HepG2 (cell line): ENCODE data around the gene DPY30. TPM values are rescaled to one million over a fixed set of nuclear protein-coding genes. Genes with fewer than 3 reads are reported as not detected.

Experiments
- ETV6 ChIP-seq: sonication (generic); formaldehyde crosslinking; conservative IDR thresholded peaks from 2 replicates; pipeline ENCODE4 v1.4.0; 2020; ENCODE audit warnings: missing genetic modification reagents
- IRF2 ChIP-seq: IDR thresholded peaks from 2 replicates; pipeline ENCODE4 v1.6.1; 2018; ENCODE audit warnings: missing genetic modification reagents, missing compliant biosample characterization
- ISX ChIP-seq: sonication (generic); formaldehyde crosslinking; conservative IDR thresholded peaks from 2 replicates; pipeline ENCODE4 v1.5.0; 2020; ENCODE audit warnings: missing genetic modification reagents
- RFXANK ChIP-seq: IDR thresholded peaks from 2 replicates; pipeline ENCODE4 v1.6.1; 2016
- SAP130 ChIP-seq: IDR thresholded peaks from 2 replicates; pipeline ENCODE4 v1.6.1; 2016; ENCODE audit warnings: low read depth
- TBX2 ChIP-seq: sonication (generic); formaldehyde crosslinking; IDR thresholded peaks from 2 replicates; pipeline ENCODE4 v1.5.0; 2020; ENCODE audit warnings: missing genetic modification reagents, mild to moderate bottlenecking, borderline replicate concordance
- ZFP41 ChIP-seq: sonication (generic); formaldehyde crosslinking; IDR thresholded peaks from 2 replicates; pipeline ENCODE4 v1.4.0; 2020; ENCODE audit warnings: mild to moderate bottlenecking, missing genetic modification reagents, borderline replicate concordance
- ZNF780A ChIP-seq: sonication (generic); formaldehyde crosslinking; IDR thresholded peaks from 2 replicates; pipeline ENCODE4 v1.8.0; 2022; ENCODE audit warnings: mild to moderate bottlenecking, missing genetic modification reagents, moderate library complexity
- ZNF850 ChIP-seq: sonication (generic); formaldehyde crosslinking; conservative IDR thresholded peaks from 2 replicates; pipeline ENCODE4 v1.9.0; 2021; ENCODE audit warnings: mild to moderate bottlenecking, missing genetic modification reagents
- polyA plus RNA-seq, 8 experiments: library from polyadenylated mRNA; depleted of rRNA in 3 of 8; stranded (reverse) in 7 of 8; unstranded in 1 of 8; fragments of >200 nt; fragmentation: Illumina TruSeq in 4 of 8; extraction: Trizol in 4 of 8; gene quantifications; 2 replicates each; pipeline versions ENCODE4 v1.2.1 to v1.2.3, GENCODE V29; 2011 to 2016; ENCODE audit warnings: low read depth in 4 of 8, missing spikeins in 1 of 8, mixed read lengths in 1 of 8; ENCODE audit not compliant: insufficient read depth in 1 of 8
- total RNA-seq, 5 experiments: library from RNA; depleted of rRNA; stranded (reverse); fragments of >200 nt; fragmentation: Illumina TruSeq; extraction: Trizol; gene quantifications; 2 replicates each; pipeline ENCODE4 v1.2.3, GENCODE V29; 2016; ENCODE audit warnings: low read depth in 1 of 5
- TF ChIP-seq, protein P1 (sequence below): sonication (generic); formaldehyde crosslinking; IDR thresholded peaks from 2 replicates; pipeline ENCODE4 v1.8.0; 2022; ENCODE audit warnings: low read depth, missing genetic modification reagents
- TF ChIP-seq, protein P2 (sequence below): sonication (generic); formaldehyde crosslinking; conservative IDR thresholded peaks from 2 replicates; pipeline ENCODE4 v1.4.0; 2020; ENCODE audit warnings: mild to moderate bottlenecking, missing genetic modification reagents, moderate library complexity
- TF ChIP-seq, protein P3 (sequence below): sonication (generic); formaldehyde crosslinking; IDR thresholded peaks from 2 replicates; pipeline ENCODE4 v1.4.0; 2020; ENCODE audit warnings: mild to moderate bottlenecking, low read depth, missing genetic modification reagents
- TF ChIP-seq, protein P4 (sequence below): IDR thresholded peaks from 2 replicates; pipeline ENCODE4 v1.6.1; 2016; ENCODE audit warnings: mild to moderate bottlenecking
- TF ChIP-seq, protein P5 (sequence below): sonication (generic); formaldehyde crosslinking; IDR thresholded peaks from 2 replicates; pipeline ENCODE4 v1.5.0; 2020; ENCODE audit warnings: missing genetic modification reagents, mild to moderate bottlenecking, borderline replicate concordance
- TF ChIP-seq, protein P6 (sequence below): sonication (generic); formaldehyde crosslinking; IDR thresholded peaks from 2 replicates; pipeline ENCODE4 v1.4.0; 2020; ENCODE audit warnings: mild to moderate bottlenecking, missing genetic modification reagents
- TF ChIP-seq, protein P7 (sequence below): sonication (generic); formaldehyde crosslinking; IDR thresholded peaks from 2 replicates; pipeline ENCODE4 v1.5.0; 2020; ENCODE audit warnings: mild to moderate bottlenecking, missing genetic modification reagents, moderate library complexity

DPY30 gene
- total and polyA plus RNA-seq, 2 of the 13 experiments (the other 11 are each of a cell fraction or from before 2014, with no cell fraction given) = 98.1 to 118 TPM

DNA sequence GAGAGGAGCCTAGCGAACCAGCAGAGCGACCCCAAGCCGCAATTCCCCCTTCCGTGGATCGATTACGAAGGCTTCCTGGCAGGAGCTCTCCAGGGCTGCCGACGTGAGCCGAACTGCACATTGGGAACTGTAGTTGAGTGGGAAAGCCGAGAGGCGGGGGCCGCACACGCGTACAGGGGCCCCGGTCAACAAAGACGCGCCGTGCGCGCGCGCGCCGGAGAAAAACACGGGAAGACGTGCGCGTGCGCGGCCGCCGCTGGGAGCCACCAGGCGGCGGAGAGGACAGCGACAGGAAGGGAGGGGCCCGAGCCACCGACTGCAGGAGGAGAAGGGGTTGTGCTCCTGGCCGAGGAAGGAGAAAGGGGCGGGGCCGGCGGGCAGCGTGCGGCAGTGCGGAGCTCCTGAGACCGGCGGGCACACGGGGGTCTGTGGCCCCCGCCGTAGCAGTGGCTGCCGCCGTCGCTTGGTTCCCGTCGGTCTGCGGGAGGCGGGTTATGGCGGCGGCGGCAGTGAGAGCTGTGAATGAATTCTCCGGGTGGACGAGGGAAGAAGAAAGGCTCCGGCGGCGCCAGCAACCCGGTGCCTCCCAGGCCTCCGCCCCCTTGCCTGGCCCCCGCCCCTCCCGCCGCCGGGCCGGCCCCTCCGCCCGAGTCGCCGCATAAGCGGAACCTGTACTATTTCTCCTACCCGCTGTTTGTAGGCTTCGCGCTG lies 23.9 kb upstream of the DPY30 start, which contains the start of gene SPAST (continued):
- peak; percentile 95 for TF ChIP-seq IRF2 (CRISPR knock-in tag)
- TF ChIP-seq, protein P1, sequence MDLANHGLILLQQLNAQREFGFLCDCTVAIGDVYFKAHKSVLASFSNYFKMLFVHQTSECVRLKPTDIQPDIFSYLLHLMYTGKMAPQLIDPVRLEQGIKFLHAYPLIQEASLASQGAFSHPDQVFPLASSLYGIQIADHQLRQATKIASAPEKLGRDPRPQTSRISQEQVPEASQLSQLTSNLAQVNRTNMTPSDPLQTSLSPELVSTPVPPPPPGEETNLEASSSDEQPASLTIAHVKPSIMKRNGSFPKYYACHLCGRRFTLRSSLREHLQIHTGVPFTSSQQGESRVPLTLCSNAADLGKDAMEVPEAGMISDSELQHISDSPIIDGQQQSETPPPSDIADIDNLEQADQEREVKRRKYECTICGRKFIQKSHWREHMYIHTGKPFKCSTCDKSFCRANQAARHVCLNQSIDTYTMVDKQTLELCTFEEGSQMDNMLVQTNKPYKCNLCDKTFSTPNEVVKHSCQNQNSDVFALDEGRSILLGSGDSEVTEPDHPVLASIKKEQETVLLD = peak; percentile 87
- no peak for TF ChIP-seq ISX
- TF ChIP-seq, protein P2, sequence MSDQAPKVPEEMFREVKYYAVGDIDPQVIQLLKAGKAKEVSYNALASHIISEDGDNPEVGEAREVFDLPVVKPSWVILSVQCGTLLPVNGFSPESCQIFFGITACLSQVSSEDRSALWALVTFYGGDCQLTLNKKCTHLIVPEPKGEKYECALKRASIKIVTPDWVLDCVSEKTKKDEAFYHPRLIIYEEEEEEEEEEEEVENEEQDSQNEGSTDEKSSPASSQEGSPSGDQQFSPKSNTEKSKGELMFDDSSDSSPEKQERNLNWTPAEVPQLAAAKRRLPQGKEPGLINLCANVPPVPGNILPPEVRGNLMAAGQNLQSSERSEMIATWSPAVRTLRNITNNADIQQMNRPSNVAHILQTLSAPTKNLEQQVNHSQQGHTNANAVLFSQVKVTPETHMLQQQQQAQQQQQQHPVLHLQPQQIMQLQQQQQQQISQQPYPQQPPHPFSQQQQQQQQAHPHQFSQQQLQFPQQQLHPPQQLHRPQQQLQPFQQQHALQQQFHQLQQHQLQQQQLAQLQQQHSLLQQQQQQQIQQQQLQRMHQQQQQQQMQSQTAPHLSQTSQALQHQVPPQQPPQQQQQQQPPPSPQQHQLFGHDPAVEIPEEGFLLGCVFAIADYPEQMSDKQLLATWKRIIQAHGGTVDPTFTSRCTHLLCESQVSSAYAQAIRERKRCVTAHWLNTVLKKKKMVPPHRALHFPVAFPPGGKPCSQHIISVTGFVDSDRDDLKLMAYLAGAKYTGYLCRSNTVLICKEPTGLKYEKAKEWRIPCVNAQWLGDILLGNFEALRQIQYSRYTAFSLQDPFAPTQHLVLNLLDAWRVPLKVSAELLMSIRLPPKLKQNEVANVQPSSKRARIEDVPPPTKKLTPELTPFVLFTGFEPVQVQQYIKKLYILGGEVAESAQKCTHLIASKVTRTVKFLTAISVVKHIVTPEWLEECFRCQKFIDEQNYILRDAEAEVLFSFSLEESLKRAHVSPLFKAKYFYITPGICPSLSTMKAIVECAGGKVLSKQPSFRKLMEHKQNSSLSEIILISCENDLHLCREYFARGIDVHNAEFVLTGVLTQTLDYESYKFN = peak; percentile 79
- TF ChIP-seq ZNF780A (CRISPR knock-in tag) = no peak
- TF ChIP-seq SAP130 = peak; percentile 98
- TF ChIP-seq, protein P3, sequence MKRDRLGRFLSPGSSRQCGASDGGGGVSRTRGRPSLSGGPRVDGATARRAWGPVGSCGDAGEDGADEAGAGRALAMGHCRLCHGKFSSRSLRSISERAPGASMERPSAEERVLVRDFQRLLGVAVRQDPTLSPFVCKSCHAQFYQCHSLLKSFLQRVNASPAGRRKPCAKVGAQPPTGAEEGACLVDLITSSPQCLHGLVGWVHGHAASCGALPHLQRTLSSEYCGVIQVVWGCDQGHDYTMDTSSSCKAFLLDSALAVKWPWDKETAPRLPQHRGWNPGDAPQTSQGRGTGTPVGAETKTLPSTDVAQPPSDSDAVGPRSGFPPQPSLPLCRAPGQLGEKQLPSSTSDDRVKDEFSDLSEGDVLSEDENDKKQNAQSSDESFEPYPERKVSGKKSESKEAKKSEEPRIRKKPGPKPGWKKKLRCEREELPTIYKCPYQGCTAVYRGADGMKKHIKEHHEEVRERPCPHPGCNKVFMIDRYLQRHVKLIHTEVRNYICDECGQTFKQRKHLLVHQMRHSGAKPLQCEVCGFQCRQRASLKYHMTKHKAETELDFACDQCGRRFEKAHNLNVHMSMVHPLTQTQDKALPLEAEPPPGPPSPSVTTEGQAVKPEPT (CRISPR knock-in tag) = peak; percentile 77
- 0 out of 2 replicates have a peak, but pooled peaks have one; percentile 44 for TF ChIP-seq ZNF850 (CRISPR knock-in tag)
- TF ChIP-seq, protein P4, sequence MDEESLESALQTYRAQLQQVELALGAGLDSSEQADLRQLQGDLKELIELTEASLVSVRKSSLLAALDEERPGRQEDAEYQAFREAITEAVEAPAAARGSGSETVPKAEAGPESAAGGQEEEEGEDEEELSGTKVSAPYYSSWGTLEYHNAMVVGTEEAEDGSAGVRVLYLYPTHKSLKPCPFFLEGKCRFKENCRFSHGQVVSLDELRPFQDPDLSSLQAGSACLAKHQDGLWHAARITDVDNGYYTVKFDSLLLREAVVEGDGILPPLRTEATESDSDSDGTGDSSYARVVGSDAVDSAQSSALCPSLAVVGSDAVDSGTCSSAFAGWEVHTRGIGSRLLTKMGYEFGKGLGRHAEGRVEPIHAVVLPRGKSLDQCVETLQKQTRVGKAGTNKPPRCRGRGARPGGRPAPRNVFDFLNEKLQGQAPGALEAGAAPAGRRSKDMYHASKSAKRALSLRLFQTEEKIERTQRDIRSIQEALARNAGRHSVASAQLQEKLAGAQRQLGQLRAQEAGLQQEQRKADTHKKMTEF (CRISPR knock-in tag) = peak; percentile 92
- TF ChIP-seq RFXANK (CRISPR knock-in tag) = no peak; the same call in 1 of the 2 replicates
- TF ChIP-seq, protein P5, sequence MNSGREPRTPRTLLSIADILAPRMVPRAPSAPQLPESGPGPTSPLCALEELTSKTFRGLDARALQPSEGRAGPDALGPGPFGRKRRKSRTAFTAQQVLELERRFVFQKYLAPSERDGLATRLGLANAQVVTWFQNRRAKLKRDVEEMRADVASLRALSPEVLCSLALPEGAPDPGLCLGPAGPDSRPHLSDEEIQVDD (CRISPR knock-in tag) = no peak
- TF ChIP-seq, protein P6, sequence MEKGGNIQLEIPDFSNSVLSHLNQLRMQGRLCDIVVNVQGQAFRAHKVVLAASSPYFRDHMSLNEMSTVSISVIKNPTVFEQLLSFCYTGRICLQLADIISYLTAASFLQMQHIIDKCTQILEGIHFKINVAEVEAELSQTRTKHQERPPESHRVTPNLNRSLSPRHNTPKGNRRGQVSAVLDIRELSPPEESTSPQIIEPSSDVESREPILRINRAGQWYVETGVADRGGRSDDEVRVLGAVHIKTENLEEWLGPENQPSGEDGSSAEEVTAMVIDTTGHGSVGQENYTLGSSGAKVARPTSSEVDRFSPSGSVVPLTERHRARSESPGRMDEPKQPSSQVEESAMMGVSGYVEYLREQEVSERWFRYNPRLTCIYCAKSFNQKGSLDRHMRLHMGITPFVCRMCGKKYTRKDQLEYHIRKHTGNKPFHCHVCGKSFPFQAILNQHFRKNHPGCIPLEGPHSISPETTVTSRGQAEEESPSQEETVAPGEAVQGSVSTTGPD = no peak
- TF ChIP-seq TBX2 = peak; percentile 92
- TF ChIP-seq ZFP41 (CRISPR knock-in tag) = peak; percentile 69; the same call in 1 of the 2 replicates
- peak; percentile 68; the same call in 1 of the 2 replicates for TF ChIP-seq ETV6 (CRISPR knock-in tag)
- TF ChIP-seq, protein P7, sequence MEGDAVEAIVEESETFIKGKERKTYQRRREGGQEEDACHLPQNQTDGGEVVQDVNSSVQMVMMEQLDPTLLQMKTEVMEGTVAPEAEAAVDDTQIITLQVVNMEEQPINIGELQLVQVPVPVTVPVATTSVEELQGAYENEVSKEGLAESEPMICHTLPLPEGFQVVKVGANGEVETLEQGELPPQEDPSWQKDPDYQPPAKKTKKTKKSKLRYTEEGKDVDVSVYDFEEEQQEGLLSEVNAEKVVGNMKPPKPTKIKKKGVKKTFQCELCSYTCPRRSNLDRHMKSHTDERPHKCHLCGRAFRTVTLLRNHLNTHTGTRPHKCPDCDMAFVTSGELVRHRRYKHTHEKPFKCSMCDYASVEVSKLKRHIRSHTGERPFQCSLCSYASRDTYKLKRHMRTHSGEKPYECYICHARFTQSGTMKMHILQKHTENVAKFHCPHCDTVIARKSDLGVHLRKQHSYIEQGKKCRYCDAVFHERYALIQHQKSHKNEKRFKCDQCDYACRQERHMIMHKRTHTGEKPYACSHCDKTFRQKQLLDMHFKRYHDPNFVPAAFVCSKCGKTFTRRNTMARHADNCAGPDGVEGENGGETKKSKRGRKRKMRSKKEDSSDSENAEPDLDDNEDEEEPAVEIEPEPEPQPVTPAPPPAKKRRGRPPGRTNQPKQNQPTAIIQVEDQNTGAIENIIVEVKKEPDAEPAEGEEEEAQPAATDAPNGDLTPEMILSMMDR (CRISPR knock-in tag) = peak; percentile 65
